BJ (cell line): ENCODE data around the gene TNFSF9. TPM values are rescaled to one million over a fixed set of nuclear protein-coding genes. Genes with fewer than 3 reads are reported as not detected.

Experiments
- CTCF ChIA-PET: fragments of 350-600 bp; formaldehyde crosslinking; extraction: SDS; loops from one replicate; lab custom pipeline; 2021; ENCODE audit warnings: antibody characterized with exemption, inconsistent platforms; lab: Yijun Ruan, JAX
- POLR2A ChIA-PET: fragments of 300-600 bp; sonication (Branson Sonifier 250); formaldehyde crosslinking; extraction: SDS; loops from one replicate; lab custom pipeline; 2021; ENCODE audit warnings: antibody characterized with exemption; lab: Charles Lee
- DNase-seq: peaks from one replicate; pipeline ENCODE4 v3.0.0-alpha.2; 2011; ENCODE audit warnings: low read depth
- H3K27me3 ChIP-seq: 2 replicates; pipeline ENCODE4 v1.6.0; 2011; ENCODE audit warnings: low read length; ENCODE audit not compliant: control insufficient read depth, insufficient read depth
- H3K36me3 ChIP-seq: 2 replicates; pipeline ENCODE4 v1.5.1; 2011; ENCODE audit warnings: low read length; ENCODE audit not compliant: control insufficient read depth, insufficient read depth
- H3K4me3 ChIP-seq: 2 replicates; pipeline ENCODE4 v1.5.1; 2011; ENCODE audit warnings: low read depth, mild to moderate bottlenecking, control low read depth, low read length
- CTCF ChIP-seq: IDR thresholded peaks from 2 replicates; pipeline ENCODE4 v1.5.1; 2011; ENCODE audit warnings: low read depth, mild to moderate bottlenecking, control low read depth, inconsistent platforms, low read length, moderate library complexity; ENCODE audit not compliant: insufficient read depth
- polyA plus RNA-seq: library from polyadenylated mRNA; depleted of rRNA; stranded (reverse); fragments of >200 nt; gene quantifications from 2 replicates; pipeline ENCODE4 v1.2.3, GENCODE V29; 2011

The TNFSF9 gene
- polyA plus RNA-seq, 1 experiment, result 0.26 TPM

- ChIA-PET POLR2A (no interaction called here), CTCF (no interaction called here)
- no peak for DNase-seq
- TF ChIP-seq CTCF, result no peak
- H3K4me3 ChIP-seq, result no peak overlapping the region
- no peaks in the 10 kb centered on the region for H3K27me3 ChIP-seq
- H3K36me3 ChIP-seq, result no peaks in the 10 kb centered on the region
Measured at GRCh38 chr19:6484230-6484629, 46.6 kb upstream of the TNFSF9 start.

GRCh38 chr19:6484831-6485230 is 46.0 kb upstream of the TNFSF9 start:
- no peaks in the 10 kb centered on the region for H3K36me3 ChIP-seq
- ChIA-PET CTCF (no interaction called here), POLR2A (no interaction called here)
- H3K27me3 ChIP-seq, result no peaks in the 10 kb centered on the region
- H3K4me3 ChIP-seq, result no peak overlapping the region
- DNase-seq, result no peak
- no peak for TF ChIP-seq CTCF

GRCh38 chr19:6489278-6490061 is 41.4 kb upstream of the TNFSF9 start:
- no peak for TF ChIP-seq CTCF
- H3K36me3 ChIP-seq, result no peaks in the 10 kb centered on the region
- H3K4me3 ChIP-seq, result no peak overlapping the region
- H3K27me3 ChIP-seq, result no peaks in the 10 kb centered on the region
- ChIA-PET CTCF (no interaction called here), POLR2A (no interaction called here)
- no peak for DNase-seq

GRCh38 chr19:6490134-6490533 is 40.7 kb upstream of the TNFSF9 start:
- no peak for TF ChIP-seq CTCF
- ChIA-PET POLR2A (no interaction called here), CTCF (no interaction called here)
- no peak overlapping the region for H3K4me3 ChIP-seq
- no peaks in the 10 kb centered on the region for H3K27me3 ChIP-seq
- DNase-seq, result no peak
- no peaks in the 10 kb centered on the region for H3K36me3 ChIP-seq

GRCh38 chr19:6491802-6492592 is 38.8 kb upstream of the TNFSF9 start:
- no peak for DNase-seq
- no peak for TF ChIP-seq CTCF
- H3K27me3 ChIP-seq, result no peaks in the 10 kb centered on the region
- no peak overlapping the region for H3K4me3 ChIP-seq
- no peaks in the 10 kb centered on the region for H3K36me3 ChIP-seq
- CTCF ChIA-PET, result interaction anchor here (0.6 to 1.7 kb wide), 2 partner anchors 10 to 24 kb away, joined by 5 to 7 read pairs; partner anchors contain the start of gene DENND1C
- POLR2A ChIA-PET, result no interaction called here
